WTC11 (cell line): Measurements from ENCODE around the gene LRRC49.

ENCODE experiments used
- CREB1 ChIP-seq: sonication (generic); formaldehyde crosslinking; IDR thresholded peaks from 2 replicates; pipeline ENCODE4 v1.8.0; 2023; ENCODE audit warnings: mild to moderate bottlenecking, missing genetic modification reagents
- SP1 ChIP-seq: sonication (generic); formaldehyde crosslinking; conservative IDR thresholded peaks from 2 replicates; pipeline ENCODE4 v1.8.1; 2022; ENCODE audit warnings: missing genetic modification reagents
- TF ChIP-seq, protein P1 (sequence below): fragments of 200-600 bp; IDR thresholded peaks from 2 replicates; pipeline ENCODE4 v1.8.0; 2022; ENCODE audit warnings: antibody characterized with exemption
- TF ChIP-seq, protein P2 (sequence below): sonication (generic); formaldehyde crosslinking; IDR thresholded peaks from 2 replicates; pipeline ENCODE4 v1.8.0; 2022; ENCODE audit warnings: mild to moderate bottlenecking, missing genetic modification reagents
- TF ChIP-seq, protein P3 (sequence below): sonication (generic); formaldehyde crosslinking; IDR thresholded peaks from 2 replicates; pipeline ENCODE4 v1.8.0; 2023; ENCODE audit warnings: missing genetic modification reagents, mild to moderate bottlenecking, borderline replicate concordance

DNA sequence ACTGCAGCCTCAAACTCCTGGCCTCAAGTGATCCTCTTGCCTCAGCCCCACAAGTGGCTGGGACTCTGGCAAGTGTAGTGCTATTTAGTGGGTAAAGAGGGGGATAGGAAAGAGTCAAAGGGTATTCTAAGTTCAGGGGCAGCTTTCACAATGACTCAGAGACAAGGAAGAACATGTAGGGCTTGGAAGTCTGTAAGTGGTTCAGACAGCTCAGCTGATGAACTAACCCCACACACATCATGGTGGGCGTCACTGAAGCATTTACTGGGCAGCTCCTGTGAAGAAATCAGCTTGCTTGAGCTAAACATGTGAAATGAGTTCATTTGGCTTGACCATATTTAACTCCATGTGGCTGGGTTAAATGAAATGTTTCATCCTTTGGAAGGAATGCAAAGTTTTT is 188.1 kb downstream of the LRRC49 start:
- TF ChIP-seq, protein P1, sequence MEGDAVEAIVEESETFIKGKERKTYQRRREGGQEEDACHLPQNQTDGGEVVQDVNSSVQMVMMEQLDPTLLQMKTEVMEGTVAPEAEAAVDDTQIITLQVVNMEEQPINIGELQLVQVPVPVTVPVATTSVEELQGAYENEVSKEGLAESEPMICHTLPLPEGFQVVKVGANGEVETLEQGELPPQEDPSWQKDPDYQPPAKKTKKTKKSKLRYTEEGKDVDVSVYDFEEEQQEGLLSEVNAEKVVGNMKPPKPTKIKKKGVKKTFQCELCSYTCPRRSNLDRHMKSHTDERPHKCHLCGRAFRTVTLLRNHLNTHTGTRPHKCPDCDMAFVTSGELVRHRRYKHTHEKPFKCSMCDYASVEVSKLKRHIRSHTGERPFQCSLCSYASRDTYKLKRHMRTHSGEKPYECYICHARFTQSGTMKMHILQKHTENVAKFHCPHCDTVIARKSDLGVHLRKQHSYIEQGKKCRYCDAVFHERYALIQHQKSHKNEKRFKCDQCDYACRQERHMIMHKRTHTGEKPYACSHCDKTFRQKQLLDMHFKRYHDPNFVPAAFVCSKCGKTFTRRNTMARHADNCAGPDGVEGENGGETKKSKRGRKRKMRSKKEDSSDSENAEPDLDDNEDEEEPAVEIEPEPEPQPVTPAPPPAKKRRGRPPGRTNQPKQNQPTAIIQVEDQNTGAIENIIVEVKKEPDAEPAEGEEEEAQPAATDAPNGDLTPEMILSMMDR = no peak
- TF ChIP-seq, protein P2, sequence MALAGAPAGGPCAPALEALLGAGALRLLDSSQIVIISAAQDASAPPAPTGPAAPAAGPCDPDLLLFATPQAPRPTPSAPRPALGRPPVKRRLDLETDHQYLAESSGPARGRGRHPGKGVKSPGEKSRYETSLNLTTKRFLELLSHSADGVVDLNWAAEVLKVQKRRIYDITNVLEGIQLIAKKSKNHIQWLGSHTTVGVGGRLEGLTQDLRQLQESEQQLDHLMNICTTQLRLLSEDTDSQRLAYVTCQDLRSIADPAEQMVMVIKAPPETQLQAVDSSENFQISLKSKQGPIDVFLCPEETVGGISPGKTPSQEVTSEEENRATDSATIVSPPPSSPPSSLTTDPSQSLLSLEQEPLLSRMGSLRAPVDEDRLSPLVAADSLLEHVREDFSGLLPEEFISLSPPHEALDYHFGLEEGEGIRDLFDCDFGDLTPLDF (CRISPR knock-in tag) = no peak
- TF ChIP-seq CREB1 (CRISPR knock-in tag) = no peak
- no peak for TF ChIP-seq SP1
- TF ChIP-seq, protein P3, sequence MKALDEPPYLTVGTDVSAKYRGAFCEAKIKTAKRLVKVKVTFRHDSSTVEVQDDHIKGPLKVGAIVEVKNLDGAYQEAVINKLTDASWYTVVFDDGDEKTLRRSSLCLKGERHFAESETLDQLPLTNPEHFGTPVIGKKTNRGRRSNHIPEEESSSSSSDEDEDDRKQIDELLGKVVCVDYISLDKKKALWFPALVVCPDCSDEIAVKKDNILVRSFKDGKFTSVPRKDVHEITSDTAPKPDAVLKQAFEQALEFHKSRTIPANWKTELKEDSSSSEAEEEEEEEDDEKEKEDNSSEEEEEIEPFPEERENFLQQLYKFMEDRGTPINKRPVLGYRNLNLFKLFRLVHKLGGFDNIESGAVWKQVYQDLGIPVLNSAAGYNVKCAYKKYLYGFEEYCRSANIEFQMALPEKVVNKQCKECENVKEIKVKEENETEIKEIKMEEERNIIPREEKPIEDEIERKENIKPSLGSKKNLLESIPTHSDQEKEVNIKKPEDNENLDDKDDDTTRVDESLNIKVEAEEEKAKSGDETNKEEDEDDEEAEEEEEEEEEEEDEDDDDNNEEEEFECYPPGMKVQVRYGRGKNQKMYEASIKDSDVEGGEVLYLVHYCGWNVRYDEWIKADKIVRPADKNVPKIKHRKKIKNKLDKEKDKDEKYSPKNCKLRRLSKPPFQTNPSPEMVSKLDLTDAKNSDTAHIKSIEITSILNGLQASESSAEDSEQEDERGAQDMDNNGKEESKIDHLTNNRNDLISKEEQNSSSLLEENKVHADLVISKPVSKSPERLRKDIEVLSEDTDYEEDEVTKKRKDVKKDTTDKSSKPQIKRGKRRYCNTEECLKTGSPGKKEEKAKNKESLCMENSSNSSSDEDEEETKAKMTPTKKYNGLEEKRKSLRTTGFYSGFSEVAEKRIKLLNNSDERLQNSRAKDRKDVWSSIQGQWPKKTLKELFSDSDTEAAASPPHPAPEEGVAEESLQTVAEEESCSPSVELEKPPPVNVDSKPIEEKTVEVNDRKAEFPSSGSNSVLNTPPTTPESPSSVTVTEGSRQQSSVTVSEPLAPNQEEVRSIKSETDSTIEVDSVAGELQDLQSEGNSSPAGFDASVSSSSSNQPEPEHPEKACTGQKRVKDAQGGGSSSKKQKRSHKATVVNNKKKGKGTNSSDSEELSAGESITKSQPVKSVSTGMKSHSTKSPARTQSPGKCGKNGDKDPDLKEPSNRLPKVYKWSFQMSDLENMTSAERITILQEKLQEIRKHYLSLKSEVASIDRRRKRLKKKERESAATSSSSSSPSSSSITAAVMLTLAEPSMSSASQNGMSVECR = no peak
